Neuronal stem cell (in vitro differentiated cells): Measurements from ENCODE around the gene COX7B2.

Source experiments
- DNase-seq: peaks from one replicate; pipeline ENCODE4 v3.0.0-alpha.2; 2013; ENCODE audit warnings: low spot score
- H2AFZ ChIP-seq: one replicate; pipeline ENCODE4 v1.6.1; 2013; ENCODE audit warnings: mild to moderate bottlenecking, low read length, inconsistent platforms
- H2AK5ac ChIP-seq: 2 replicates; pipeline ENCODE4 v1.6.1; 2013; ENCODE audit warnings: low read depth, mild to moderate bottlenecking, inconsistent platforms, low read length, moderate library complexity, mixed read lengths
- H2BK120ac ChIP-seq: 2 replicates; pipeline ENCODE4 v1.6.1; 2013; ENCODE audit warnings: low read depth, mild to moderate bottlenecking, inconsistent platforms, low read length, moderate library complexity, mixed read lengths
- H2BK12ac ChIP-seq: one replicate; pipeline ENCODE4 v1.6.1; 2013; ENCODE audit warnings: low read length, inconsistent platforms
- H2BK15ac ChIP-seq: 2 replicates; pipeline ENCODE4 v1.6.1; 2013; ENCODE audit warnings: mild to moderate bottlenecking, low read length, inconsistent platforms, mixed read lengths
- H2BK5ac ChIP-seq: one replicate; pipeline ENCODE4 v1.6.1; 2013; ENCODE audit warnings: inconsistent platforms, mild to moderate bottlenecking, low read length, moderate library complexity
- H3K14ac ChIP-seq: one replicate; pipeline ENCODE4 v1.6.1; 2013; ENCODE audit warnings: low read length, inconsistent platforms
- H3K18ac ChIP-seq: 2 replicates; pipeline ENCODE4 v1.6.1; 2013; ENCODE audit warnings: low read length, inconsistent platforms
- H3K23ac ChIP-seq: 2 replicates; pipeline ENCODE4 v1.6.1; 2013; ENCODE audit warnings: low read depth, mild to moderate bottlenecking, mixed read lengths, low read length, inconsistent platforms; ENCODE audit not compliant: poor library complexity
- H3K27ac ChIP-seq: replicated peaks from 3 replicates; pipeline ENCODE4 v1.5.1; 2013; ENCODE audit warnings: low read length, inconsistent platforms
- H3K27me3 ChIP-seq, 3 experiments: 2 replicates each; pipeline ENCODE4 v1.6.1; 2013; ENCODE audit warnings: low read length in 3 of 3, mild to moderate bottlenecking in 2 of 3, inconsistent platforms in 1 of 3, low read depth in 1 of 3, mixed read lengths in 1 of 3, moderate library complexity in 1 of 3; ENCODE audit not compliant: control insufficient read depth in 3 of 3, insufficient read depth in 3 of 3
- H3K36me3 ChIP-seq, 2 donors: replicated peaks in 1 of 2; 2 replicates each; pipeline ENCODE4 v1.6.1; 2013; ENCODE audit warnings: low read length in 2 of 2; ENCODE audit not compliant: control insufficient read depth in 2 of 2, insufficient read depth in 2 of 2
- H3K4ac ChIP-seq: 2 replicates; pipeline ENCODE4 v1.6.1; 2013; ENCODE audit warnings: inconsistent platforms, mild to moderate bottlenecking, low read length, moderate library complexity
- H3K4me1 ChIP-seq, 2 donors: 1 replicate in 1 of 2; 2 replicates in 1 of 2; pipeline ENCODE4 v1.6.1; 2013; ENCODE audit warnings: low read length in 2 of 2, low read depth in 1 of 2; ENCODE audit not compliant: control insufficient read depth in 2 of 2, insufficient read depth in 1 of 2
- H3K4me2 ChIP-seq: one replicate; pipeline ENCODE4 v1.6.1; 2013; ENCODE audit warnings: mild to moderate bottlenecking, low read length, inconsistent platforms; ENCODE audit not compliant: insufficient read depth, poor library complexity, severe bottlenecking
- H3K4me3 ChIP-seq, 2 donors: 2 replicates each; pipeline ENCODE4 v1.5.1; 2013; ENCODE audit warnings: low read length in 2 of 2, mild to moderate bottlenecking in 2 of 2, inconsistent platforms in 1 of 2, moderate library complexity in 1 of 2
- H3K79me1 ChIP-seq: one replicate; pipeline ENCODE4 v1.6.1; 2013; ENCODE audit warnings: low read depth, mild to moderate bottlenecking, inconsistent platforms, low read length, moderate library complexity
- H3K9ac ChIP-seq: one replicate; pipeline ENCODE4 v1.6.1; 2013; ENCODE audit warnings: mild to moderate bottlenecking, low read depth, low read length, inconsistent platforms; ENCODE audit not compliant: poor library complexity
- H3K9me3 ChIP-seq, 2 donors: replicated peaks in 1 of 2; 2 replicates each; pipeline versions ENCODE3 to v1.6.1; 2013; ENCODE audit warnings: low read length in 2 of 2, mild to moderate bottlenecking in 2 of 2, inconsistent platforms in 1 of 2, low read depth in 1 of 2, mixed read lengths in 1 of 2, moderate library complexity in 1 of 2; ENCODE audit not compliant: control insufficient read depth in 2 of 2, insufficient read depth in 1 of 2
- H4K8ac ChIP-seq: one replicate; pipeline ENCODE4 v1.6.1; 2013; ENCODE audit warnings: low read depth, mild to moderate bottlenecking, inconsistent platforms, low read length, moderate library complexity
- H4K91ac ChIP-seq: one replicate; pipeline ENCODE4 v1.6.1; 2013; ENCODE audit warnings: low read length, low read depth, mild to moderate bottlenecking, inconsistent platforms; ENCODE audit not compliant: poor library complexity
- WGBS, 2 donors: extraction: QIAGEN DNeasy Blood & Tissue Kit; methylation state at CpG; one replicate each; pipeline ENCODE4 v1.1.7; 2013; ENCODE audit warnings: missing lambda C conversion rate in 2 of 2, mixed read lengths in 1 of 2; ENCODE audit not compliant: insufficient read length in 2 of 2, insufficient replicate concordance in 1 of 2; ENCODE audit errors: extremely low coverage in 2 of 2; 5-methylcytosine and 5-hydroxymethylcytosine counted together

Gene COX7B2

DNA sequence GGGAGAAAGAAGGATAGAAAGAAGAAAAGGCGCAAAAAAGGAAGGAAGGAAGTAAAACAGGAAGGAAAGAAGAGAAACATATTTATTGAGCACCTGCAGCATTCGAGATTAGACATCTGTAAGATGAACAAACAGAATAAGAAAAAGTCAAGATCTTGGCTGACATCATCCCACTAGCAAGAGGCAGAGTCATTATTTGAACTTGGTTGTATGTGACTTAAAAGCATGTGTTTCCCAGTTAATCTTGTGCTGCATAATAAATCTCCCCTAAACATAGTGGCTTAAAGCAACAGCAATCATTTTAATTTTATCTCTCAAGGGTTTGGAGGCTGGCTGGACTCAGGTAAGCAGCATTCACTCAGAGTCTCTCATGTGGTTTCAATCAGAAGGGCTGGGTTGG, 38.5 kb upstream of the COX7B2 start:
- no peak overlapping the region for H4K91ac ChIP-seq
- H3K4ac ChIP-seq = no peak overlapping the region
- no peak overlapping the region for H3K4me2 ChIP-seq
- no peak overlapping the region for H3K18ac ChIP-seq
- no peak overlapping the region for H3K9ac ChIP-seq
- peak overlapping the region; percentile 45 for H2AFZ ChIP-seq
- H3K79me1 ChIP-seq = no peaks in the 10 kb centered on the region
- no peak overlapping the region for H3K23ac ChIP-seq
- H2BK5ac ChIP-seq = no peak overlapping the region
- no peaks in the 10 kb centered on the region for H3K9me3 ChIP-seq
- H3K36me3 ChIP-seq = no peaks in the 10 kb centered on the region
- H3K14ac ChIP-seq = no peak overlapping the region
- no peak overlapping the region for H2BK120ac ChIP-seq
- no peak overlapping the region for H3K27ac ChIP-seq
- H3K4me3 ChIP-seq = no peak overlapping the region
- peaks cover 0 to 5% of the 10 kb centered on the region in 2 donors for H3K4me1 ChIP-seq
- H3K27me3 ChIP-seq = no peaks in the 10 kb centered on the region
- no CpG with 5 or more reads among the region's 2 CpGs for WGBS, 2 donors
- no peak overlapping the region for H2BK15ac ChIP-seq
- DNase-seq = no peak
- no peak overlapping the region for H2BK12ac ChIP-seq
- H2AK5ac ChIP-seq = no peak overlapping the region
- H4K8ac ChIP-seq = no peak overlapping the region

DNA sequence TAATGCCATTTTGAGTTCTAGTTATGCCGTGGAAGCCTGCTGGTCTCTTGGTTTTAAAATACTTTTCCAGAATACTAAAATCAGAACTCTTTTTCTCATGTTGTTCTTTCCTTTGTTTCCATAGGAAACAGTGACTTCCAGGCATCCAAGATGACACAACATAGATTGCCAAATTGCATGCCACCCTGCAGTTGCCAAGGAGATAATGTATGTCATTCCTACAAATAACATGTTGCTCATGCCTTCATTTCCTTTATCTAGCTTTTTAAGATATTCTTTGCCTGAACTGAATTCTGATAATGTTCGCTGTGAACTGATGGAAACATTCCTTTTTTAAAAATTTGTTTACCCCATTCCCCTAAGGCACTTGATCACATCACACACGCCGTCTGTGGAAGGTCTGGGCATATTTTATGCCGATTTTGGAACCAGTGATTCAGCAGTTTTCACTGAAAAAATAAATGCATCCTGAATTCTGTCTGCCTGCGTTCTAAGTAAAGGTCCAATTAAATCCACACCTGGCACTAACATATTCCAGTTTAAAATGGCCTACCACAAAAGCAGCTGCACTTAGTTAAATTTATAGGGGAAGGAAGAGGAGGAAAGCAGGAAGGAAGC, 38.0 kb upstream of the COX7B2 start:
- Histone ChIP-seq H2AFZ (peak overlapping the region; percentile 45), H3K14ac (no peak overlapping the region), H3K4me2 (no peak overlapping the region), H4K8ac (no peak overlapping the region), H3K36me3 (no peaks in the 10 kb centered on the region), H3K4me1 (peaks cover 0 to 5% of the 10 kb centered on the region in 2 donors), H3K27me3 (no peaks in the 10 kb centered on the region), H4K91ac (no peak overlapping the region), H3K4ac (no peak overlapping the region), H3K9ac (no peak overlapping the region), H3K23ac (no peak overlapping the region), H3K9me3 (no peaks in the 10 kb centered on the region), H3K27ac (no peak overlapping the region), H2AK5ac (no peak overlapping the region), H2BK120ac (no peak overlapping the region), H3K18ac (no peak overlapping the region), H2BK15ac (no peak overlapping the region), H2BK5ac (no peak overlapping the region), H2BK12ac (no peak overlapping the region), H3K79me1 (no peaks in the 10 kb centered on the region), H3K4me3 (no peak overlapping the region)
- WGBS, 2 donors = no CpG with 5 or more reads among the region's 6 CpGs
- DNase-seq = no peak

- no peak overlapping the region for H3K4ac ChIP-seq
- no peaks in the 10 kb centered on the region for H3K27me3 ChIP-seq
- H2BK120ac ChIP-seq = no peak overlapping the region
- H3K4me2 ChIP-seq = no peak overlapping the region
- H3K9ac ChIP-seq = no peak overlapping the region
- no peaks in the 10 kb centered on the region for H3K79me1 ChIP-seq
- H3K4me3 ChIP-seq = no peak overlapping the region
- H2BK12ac ChIP-seq = no peak overlapping the region
- no peak overlapping the region for H3K14ac ChIP-seq
- H3K27ac ChIP-seq = no peak overlapping the region
- H2BK15ac ChIP-seq = no peak overlapping the region
- H3K36me3 ChIP-seq = no peaks in the 10 kb centered on the region
- H2BK5ac ChIP-seq = no peak overlapping the region
- H3K4me1 ChIP-seq = peaks cover 0 to 5% of the 10 kb centered on the region in 2 donors
- H2AFZ ChIP-seq = no peak overlapping the region
- no peak overlapping the region for H4K8ac ChIP-seq
- no peak overlapping the region for H4K91ac ChIP-seq
- no peak overlapping the region for H2AK5ac ChIP-seq
- DNase-seq = no peak
- no peak overlapping the region for H3K18ac ChIP-seq
- no peak overlapping the region for H3K23ac ChIP-seq
- H3K9me3 ChIP-seq = no peaks in the 10 kb centered on the region
These were observed 36.0 kb upstream of the COX7B2 start for GRCh38 chr4:46945062-46945461.

GRCh38 chr4:46944345-46944744, 35.3 kb upstream of the COX7B2 start:
- no peak overlapping the region for H3K18ac ChIP-seq
- H3K4me1 ChIP-seq = peaks cover 0 to 5% of the 10 kb centered on the region in 2 donors
- H3K4me3 ChIP-seq = no peak overlapping the region
- no CpG with 5 or more reads among the region's 1 CpG for WGBS, 2 donors
- no peak overlapping the region for H4K91ac ChIP-seq
- no peak overlapping the region for H2AFZ ChIP-seq
- no peak overlapping the region for H3K9ac ChIP-seq
- H3K4me2 ChIP-seq = no peak overlapping the region
- H2BK15ac ChIP-seq = no peak overlapping the region
- no peaks in the 10 kb centered on the region for H3K27me3 ChIP-seq
- H3K14ac ChIP-seq = no peak overlapping the region
- no peaks in the 10 kb centered on the region for H3K9me3 ChIP-seq
- no peak overlapping the region for H4K8ac ChIP-seq
- H3K27ac ChIP-seq = no peak overlapping the region
- H2AK5ac ChIP-seq = no peak overlapping the region
- no peak overlapping the region for H3K23ac ChIP-seq
- H3K36me3 ChIP-seq = no peaks in the 10 kb centered on the region
- no peak overlapping the region for H2BK12ac ChIP-seq
- H2BK5ac ChIP-seq = no peak overlapping the region
- H3K4ac ChIP-seq = no peak overlapping the region
- H3K79me1 ChIP-seq = no peaks in the 10 kb centered on the region
- H2BK120ac ChIP-seq = no peak overlapping the region
- no peak for DNase-seq
